Stimulated activated CD4-positive, alpha-beta T cell treated with anti-CD3 and anti-CD28 coated beads, TNF-alpha, amount 100 ng/mL, for 24 hours (primary cell): ENCODE data around the gene PRELID1.
"Not testable (repeated sequence)": the region's sequence is repeated elsewhere in the genome, so short reads cannot be mapped to it uniquely, and the experiment has no call there.

Source experiments
- DNase-seq, 3 experiments: peaks; one replicate each; pipeline ENCODE4 v3.0.0-alpha.2; 2020; ENCODE audit warnings: low read depth in 3 of 3

The PRELID1 gene, protein sequence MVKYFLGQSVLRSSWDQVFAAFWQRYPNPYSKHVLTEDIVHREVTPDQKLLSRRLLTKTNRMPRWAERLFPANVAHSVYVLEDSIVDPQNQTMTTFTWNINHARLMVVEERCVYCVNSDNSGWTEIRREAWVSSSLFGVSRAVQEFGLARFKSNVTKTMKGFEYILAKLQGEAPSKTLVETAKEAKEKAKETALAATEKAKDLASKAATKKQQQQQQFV

GRCh38 chr5:177303121-177303924 is at the start of gene PRELID1, which contains the start of gene RAB24:
PRELID1 (plus strand) TSS chr5:177303799; CDS start chr5:177303986, 187 bp downstream.
RAB24 (minus strand) TSS chr5:177303719; CDS start chr5:177303288, 431 bp downstream.
- DNase-seq, result peak; percentile 79 to 89 (median 84)

DNA sequence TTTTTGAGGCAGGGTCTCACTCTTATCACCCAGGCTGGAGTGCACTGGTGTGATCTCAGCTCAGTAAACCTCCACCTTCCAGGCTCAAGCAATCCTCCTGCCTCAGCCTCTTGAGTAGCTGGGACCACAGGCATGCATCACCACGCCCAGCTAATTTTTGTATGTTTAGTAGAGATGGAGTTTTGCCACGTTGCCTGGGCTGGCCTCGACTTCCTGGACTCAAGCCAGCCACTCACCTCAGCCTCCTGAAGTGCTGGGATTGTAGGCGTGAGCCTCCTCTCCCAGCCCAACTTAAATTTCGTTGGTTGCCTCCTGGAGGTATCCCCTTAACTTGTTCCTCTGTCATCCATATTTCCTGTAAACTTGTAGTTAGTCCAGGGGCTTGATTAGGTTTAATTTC is 47.3 kb upstream of the PRELID1 start:
- no peak for DNase-seq

DNA sequence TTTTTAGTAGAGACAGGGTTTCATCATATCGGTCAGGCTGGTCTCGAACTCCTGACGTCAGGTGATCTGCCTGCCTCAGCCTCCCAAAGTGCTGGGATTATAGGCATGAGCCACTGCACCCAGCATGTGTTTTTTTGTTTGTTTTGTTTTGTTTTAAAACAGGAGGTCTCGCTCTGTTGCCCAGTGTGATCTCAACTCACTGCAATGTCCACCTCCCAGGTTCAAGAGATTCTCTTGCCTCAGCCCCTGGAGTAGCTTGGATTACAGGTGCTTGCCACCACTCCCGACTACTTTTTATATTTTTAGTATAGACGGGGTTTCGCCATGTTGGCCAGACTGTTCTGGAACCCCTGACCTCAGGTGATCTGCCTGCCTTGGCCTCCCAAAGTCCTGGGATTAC is 44.9 kb upstream of the PRELID1 start:
- not testable (repeated sequence) for DNase-seq

DNA sequence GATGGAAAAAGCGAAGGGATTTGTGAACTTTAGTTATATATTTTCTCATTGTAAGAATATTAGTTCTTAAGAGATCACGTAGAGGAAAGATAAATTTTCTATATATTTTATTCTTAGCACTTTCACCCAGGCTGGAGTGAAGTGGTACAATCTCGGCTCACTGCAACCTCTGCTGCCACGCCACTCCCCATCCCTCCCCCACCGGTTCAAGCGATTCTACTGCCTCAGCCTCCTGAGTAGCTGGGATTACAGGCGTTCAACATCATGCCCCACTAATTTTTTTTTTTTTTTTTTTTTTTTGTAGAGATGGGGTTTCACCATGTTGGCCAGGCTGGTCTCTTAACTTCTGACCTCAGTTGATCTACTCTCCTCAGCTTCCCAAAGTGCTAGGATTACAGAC is 42.6 kb upstream of the PRELID1 start:
- DNase-seq, result no peak

DNA sequence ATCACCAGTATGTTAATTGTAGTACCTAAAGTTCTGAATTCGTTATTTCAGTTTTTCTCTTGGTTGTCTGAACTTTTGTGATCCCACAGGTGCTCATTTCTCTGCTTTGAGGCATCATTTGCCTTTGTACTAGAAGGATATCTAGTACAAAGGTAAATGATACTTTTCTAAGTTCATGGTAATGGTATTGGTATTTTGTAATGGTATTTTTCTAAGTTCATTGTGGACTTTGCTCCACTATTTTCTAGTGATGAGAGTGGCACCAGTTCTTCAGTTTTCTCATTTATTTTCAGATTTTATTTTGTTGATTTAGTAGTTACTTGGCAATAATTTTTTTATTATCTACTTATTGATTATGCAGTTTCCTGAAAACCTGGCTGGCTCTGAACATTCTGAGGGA is 42.1 kb upstream of the PRELID1 start:
- no peak for DNase-seq

- DNase-seq, result no peak
Measured at GRCh38 chr5:177264178-177264577, 39.4 kb upstream of the PRELID1 start.

DNA sequence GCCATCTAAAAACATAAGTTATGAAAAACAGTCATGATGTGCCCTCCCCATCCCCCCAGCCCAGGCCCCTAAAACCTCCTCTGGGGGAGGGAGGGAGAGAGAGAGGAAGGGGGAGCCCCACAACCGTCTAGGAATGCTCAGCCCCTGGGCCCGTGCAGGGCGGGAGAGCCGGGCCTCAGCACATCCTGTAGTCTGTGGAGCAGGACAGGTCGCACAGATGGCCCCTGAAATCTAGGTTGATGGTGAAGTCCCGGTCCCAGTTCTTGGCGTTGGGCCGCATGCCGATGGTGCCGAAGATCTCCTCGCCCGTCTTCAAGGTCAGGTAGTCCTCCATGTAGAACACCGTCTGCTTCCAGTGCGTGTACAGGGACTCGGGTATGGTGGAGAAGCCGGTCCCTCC is 38.2 kb upstream of the PRELID1 start:
- no peak for DNase-seq

- no peak for DNase-seq
Measured at GRCh38 chr5:177269232-177269895, 34.2 kb upstream of the PRELID1 start.

GRCh38 chr5:177269976-177270375 is 33.6 kb upstream of the PRELID1 start:
- no peak for DNase-seq

GRCh38 chr5:177270653-177271052 is 32.9 kb upstream of the PRELID1 start:
- DNase-seq, result no peak

DNA sequence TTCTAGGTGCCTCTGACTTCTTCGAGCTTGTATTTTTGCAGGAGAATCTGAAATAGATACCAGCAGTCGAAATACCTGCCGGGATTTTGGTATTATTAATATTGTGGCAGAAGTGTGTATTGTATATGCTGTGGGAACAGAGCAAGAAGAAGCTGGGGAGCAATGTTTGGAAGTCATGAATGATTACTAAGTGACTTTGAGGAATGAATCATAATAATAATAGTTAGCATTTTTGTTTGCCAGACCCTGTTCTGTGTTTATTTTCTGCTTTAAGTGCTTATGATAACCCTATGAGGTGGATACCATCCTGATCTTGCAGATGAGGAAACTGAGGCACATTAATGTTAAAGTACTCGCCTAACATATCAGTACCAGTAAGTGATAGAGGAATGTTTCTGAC is 32.5 kb upstream of the PRELID1 start:
- DNase-seq, result no peak

DNA sequence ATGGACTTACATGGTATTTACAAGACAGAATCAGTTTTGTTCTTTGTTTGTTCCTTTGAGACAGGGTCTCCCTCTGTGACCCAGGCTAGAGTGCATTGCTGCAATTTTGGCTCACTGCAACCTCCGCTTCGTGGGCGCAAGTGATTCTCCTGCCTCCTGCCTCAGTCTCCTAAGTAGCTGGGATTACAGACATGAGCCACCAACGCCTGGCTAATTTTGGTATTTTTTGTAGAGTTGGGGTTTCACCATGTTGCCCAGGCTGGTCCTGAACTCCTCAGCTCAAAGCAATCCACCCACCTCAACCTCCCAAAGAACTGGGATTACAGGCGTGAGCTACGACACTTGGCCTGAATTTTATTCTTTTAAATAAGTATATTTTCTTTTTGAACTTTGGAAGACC is 27.7 kb upstream of the PRELID1 start:
- DNase-seq, result no peak

DNA sequence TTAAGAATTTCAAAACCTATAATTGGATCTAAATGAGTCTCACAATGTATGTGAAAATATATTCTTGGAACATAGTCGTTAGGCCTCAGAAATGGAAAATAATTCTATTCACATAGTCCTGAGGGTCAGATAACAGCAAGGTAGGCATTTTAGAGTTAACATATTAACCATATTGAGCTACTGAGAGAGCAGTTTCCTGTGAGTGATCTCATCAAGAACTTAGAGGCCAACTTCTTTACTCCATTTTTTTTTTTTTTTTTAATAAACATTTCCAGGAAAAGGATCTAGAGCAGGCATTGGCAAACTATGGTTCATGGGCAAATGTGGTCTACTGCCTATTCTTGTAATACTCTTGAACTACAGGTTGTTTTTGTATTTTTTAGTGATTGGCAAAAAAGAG is 26.7 kb upstream of the PRELID1 start:
- no peak for DNase-seq

DNA sequence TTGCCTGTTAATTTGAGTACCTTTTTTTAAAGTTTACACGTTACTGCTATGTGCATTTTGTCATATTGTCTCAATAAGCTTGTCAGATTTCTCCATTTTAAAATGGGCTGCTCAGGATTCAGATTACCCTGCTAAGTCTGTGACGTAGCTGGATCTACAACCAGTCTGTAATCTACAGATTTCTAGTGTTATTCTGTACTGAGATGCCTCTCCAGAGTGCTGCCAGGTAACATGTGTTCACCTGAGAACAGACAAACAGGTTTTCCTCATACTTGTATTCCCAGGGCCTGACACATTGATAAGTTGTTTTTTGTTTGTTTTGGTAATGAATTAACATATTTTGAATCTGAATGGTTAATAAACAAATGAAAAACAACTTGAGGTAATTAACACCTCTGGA is 15.4 kb upstream of the PRELID1 start:
- no peak for DNase-seq

DNA sequence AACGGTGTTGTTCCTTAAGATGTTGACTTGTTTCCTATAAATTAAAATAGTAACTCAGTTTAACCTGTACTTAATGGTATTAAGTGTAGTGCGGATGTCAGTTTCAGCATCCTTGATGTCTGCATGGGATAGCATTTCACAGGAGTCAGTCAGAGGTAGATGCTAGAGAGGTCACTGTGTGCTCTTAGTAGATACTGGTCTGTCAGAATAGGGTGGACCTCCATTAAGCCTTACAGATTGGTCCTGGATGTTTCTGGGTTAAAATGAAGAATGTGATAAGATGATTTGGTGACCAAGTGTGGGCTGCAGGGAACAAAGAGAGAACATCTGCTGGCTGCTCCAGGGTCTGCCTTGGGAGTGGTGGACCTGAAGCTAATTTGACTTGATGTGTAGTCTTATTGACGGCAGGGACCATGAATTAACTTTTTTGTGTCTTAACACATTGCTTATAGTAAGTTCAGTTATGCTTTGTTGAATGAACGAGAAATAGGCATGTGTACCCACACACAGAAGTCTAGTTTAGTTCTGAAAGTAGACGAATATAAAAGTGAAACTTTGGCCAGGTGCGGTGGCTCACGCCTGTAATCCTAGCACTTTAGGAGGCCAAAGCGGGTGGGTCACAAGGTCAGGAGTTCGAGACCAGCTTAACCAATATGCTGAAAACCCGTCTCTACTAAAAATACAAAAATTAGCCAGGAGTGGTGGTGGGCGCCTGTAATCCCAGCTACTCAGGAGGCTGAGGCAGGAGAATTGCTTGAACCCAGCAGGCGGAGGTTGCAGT is 12.6 kb upstream of the PRELID1 start:
- DNase-seq, result no peak

DNA sequence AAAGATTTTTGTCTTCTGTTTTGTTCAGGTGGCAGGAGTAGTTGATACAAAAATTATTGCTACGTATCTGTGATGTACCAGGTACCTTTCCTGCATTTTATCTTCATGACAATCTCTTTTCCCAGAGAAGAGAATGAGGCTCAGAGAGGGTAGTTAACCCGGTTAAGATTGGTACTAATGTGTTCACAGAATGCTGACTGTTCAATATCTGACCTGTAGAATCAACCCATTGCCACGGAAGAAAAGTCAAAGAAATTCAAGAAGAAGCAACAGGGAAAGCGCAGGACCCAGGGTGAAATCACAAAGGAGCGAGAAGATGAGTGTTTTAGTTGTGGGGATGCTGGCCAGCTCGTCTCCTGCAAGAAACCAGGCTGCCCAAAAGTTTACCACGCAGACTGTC is 11.9 kb upstream of the PRELID1 start:
- DNase-seq, result no peak

DNA sequence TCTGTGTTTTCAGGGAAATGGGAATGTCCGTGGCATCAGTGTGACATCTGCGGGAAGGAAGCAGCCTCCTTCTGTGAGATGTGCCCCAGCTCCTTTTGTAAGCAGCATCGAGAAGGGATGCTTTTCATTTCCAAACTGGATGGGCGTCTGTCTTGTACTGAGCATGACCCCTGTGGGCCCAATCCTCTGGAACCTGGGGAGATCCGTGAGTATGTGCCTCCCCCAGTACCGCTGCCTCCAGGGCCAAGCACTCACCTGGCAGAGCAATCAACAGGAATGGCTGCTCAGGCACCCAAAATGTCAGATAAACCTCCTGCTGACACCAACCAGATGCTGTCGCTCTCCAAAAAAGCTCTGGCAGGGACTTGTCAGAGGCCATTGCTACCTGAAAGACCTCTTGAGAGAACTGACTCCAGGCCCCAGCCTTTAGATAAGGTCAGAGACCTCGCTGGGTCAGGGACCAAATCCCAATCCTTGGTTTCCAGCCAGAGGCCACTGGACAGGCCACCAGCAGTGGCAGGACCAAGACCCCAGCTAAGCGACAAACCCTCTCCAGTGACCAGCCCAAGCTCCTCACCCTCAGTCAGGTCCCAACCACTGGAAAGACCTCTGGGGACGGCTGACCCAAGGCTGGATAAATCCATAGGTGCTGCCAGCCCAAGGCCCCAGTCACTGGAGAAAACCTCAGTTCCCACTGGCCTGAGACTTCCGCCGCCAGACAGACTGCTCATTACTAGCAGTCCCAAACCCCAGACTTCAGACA is 9.6 kb upstream of the PRELID1 start:
- no peak for DNase-seq

DNA sequence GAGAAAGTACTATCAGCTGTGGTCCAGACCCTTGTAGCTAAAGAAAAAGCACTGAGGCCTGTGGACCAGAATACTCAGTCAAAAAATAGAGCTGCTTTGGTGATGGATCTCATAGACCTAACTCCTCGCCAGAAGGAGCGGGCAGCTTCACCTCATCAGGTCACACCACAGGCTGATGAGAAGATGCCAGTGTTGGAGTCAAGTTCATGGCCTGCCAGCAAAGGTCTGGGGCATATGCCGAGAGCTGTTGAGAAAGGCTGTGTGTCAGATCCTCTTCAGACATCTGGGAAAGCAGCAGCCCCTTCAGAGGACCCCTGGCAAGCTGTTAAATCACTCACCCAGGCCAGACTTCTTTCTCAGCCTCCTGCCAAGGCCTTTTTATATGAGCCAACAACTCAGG is 9.0 kb upstream of the PRELID1 start:
- DNase-seq, result no peak

- DNase-seq, result no peak
Measured at GRCh38 chr5:177295924-177296323, 7.7 kb upstream of the PRELID1 start.

GRCh38 chr5:177296581-177296980 is 7.0 kb upstream of the PRELID1 start:
- DNase-seq, result no peak

- DNase-seq, result no peak
Measured at GRCh38 chr5:177297922-177298321, 5.7 kb upstream of the PRELID1 start.
